Brain microvascular endothelial cell (primary cell): ENCODE measurements around the gene SKAP1.

Experiments
- DNase-seq: peaks from one replicate; pipeline ENCODE4 v3.0.0-alpha.2; 2020
- H3K27ac ChIP-seq: fragments of 250-450 bp; sonication (Bioruptor Pico); 2 replicates; pipeline ENCODE4 v1.5.1; 2020; ENCODE audit warnings: mild to moderate bottlenecking, moderate library complexity
- H3K27me3 ChIP-seq: fragments of 250-450 bp; sonication (Bioruptor Pico); replicated peaks from 2 replicates; pipeline ENCODE4 v1.5.1; 2020; ENCODE audit warnings: mild to moderate bottlenecking
- H3K36me3 ChIP-seq: fragments of 250-450 bp; sonication (Bioruptor Pico); replicated peaks from 2 replicates; pipeline ENCODE4 v1.5.1; 2020; ENCODE audit warnings: mild to moderate bottlenecking
- H3K4me3 ChIP-seq: 2 replicates; pipeline ENCODE4 v1.5.1; 2011; ENCODE audit warnings: low read depth, mild to moderate bottlenecking, control low read depth, low read length, moderate library complexity
- CTCF ChIP-seq: IDR thresholded peaks from 2 replicates; pipeline ENCODE4 v1.5.1; 2011; ENCODE audit warnings: low read depth, mild to moderate bottlenecking, moderate library complexity, low read length, control low read depth, inconsistent platforms; ENCODE audit errors: missing control alignments
- in situ Hi-C: cut with HindIII; loops from 2 replicates; pipeline ENCODE4 v1.10.0; 2017; ENCODE audit warnings: low sequenced_read_pairs, low pct_ligation_motif_present

The SKAP1 gene

GRCh38 chr17:48471817-48472410 is 41.9 kb upstream of the SKAP1 start:
- peaks cover 2% of the 10 kb centered on the region for H3K27me3 ChIP-seq
- no peaks in the 10 kb centered on the region for H3K36me3 ChIP-seq
- no peak overlapping the region for H3K27ac ChIP-seq
- in situ Hi-C loops: no loop called here
- H3K4me3 ChIP-seq: no peak overlapping the region
- no peak for TF ChIP-seq CTCF
- DNase-seq: no peak

- H3K4me3 ChIP-seq: no peak overlapping the region
- no peak overlapping the region for H3K27ac ChIP-seq
- peak; percentile 16 for TF ChIP-seq CTCF
- peaks cover 2% of the 10 kb centered on the region for H3K27me3 ChIP-seq
- in situ Hi-C loops: no loop called here
- DNase-seq: no peak
- H3K36me3 ChIP-seq: no peaks in the 10 kb centered on the region
Measured at GRCh38 chr17:48470388-48471034, 40.5 kb upstream of the SKAP1 start.

GRCh38 chr17:48469227-48469626 is 39.2 kb upstream of the SKAP1 start:
- in situ Hi-C loops: no loop called here
- peaks cover 6% of the 10 kb centered on the region for H3K27me3 ChIP-seq
- H3K36me3 ChIP-seq: no peaks in the 10 kb centered on the region
- no peak overlapping the region for H3K27ac ChIP-seq
- no peak for TF ChIP-seq CTCF
- DNase-seq: no peak
- no peak overlapping the region for H3K4me3 ChIP-seq

GRCh38 chr17:48468299-48468698 is 38.3 kb upstream of the SKAP1 start:
- DNase-seq: no peak
- no peak overlapping the region for H3K27ac ChIP-seq
- in situ Hi-C loops: no loop called here
- H3K27me3 ChIP-seq: peaks cover 9% of the 10 kb centered on the region
- TF ChIP-seq CTCF: no peak
- no peak overlapping the region for H3K4me3 ChIP-seq
- no peaks in the 10 kb centered on the region for H3K36me3 ChIP-seq

GRCh38 chr17:48465884-48466283 is 35.9 kb upstream of the SKAP1 start:
- H3K27ac ChIP-seq: no peak overlapping the region
- H3K27me3 ChIP-seq: peaks cover 9% of the 10 kb centered on the region
- DNase-seq: no peak
- no peak for TF ChIP-seq CTCF
- no peaks in the 10 kb centered on the region for H3K36me3 ChIP-seq
- no peak overlapping the region for H3K4me3 ChIP-seq
- in situ Hi-C loops: no loop called here

- in situ Hi-C loops: no loop called here
Measured at GRCh38 chr17:48463526-48463925, 33.5 kb upstream of the SKAP1 start.

More at GRCh38 chr17:48463526-48463925, 33.5 kb upstream of the SKAP1 start:
- no peak overlapping the region for H3K4me3 ChIP-seq
- no peak overlapping the region for H3K27ac ChIP-seq
- H3K36me3 ChIP-seq: no peaks in the 10 kb centered on the region
- no peak for TF ChIP-seq CTCF
- no peak for DNase-seq
- peaks cover 11% of the 10 kb centered on the region for H3K27me3 ChIP-seq
